HG02798 (cell line): ENCODE data around the gene C14orf132.

Experiments used
- ATAC-seq: cut with Tn5 transposase; IDR thresholded peaks from one replicate; pipeline ENCODE4 v1.9.1; 2021; ENCODE audit warnings: mild to moderate bottlenecking; ENCODE audit not compliant: unreplicated experiment, poor library complexity

The C14orf132 gene

GRCh38 chr14:96081224-96081623, 42.1 kb downstream of the C14orf132 start:
- no peak for ATAC-seq

DNA sequence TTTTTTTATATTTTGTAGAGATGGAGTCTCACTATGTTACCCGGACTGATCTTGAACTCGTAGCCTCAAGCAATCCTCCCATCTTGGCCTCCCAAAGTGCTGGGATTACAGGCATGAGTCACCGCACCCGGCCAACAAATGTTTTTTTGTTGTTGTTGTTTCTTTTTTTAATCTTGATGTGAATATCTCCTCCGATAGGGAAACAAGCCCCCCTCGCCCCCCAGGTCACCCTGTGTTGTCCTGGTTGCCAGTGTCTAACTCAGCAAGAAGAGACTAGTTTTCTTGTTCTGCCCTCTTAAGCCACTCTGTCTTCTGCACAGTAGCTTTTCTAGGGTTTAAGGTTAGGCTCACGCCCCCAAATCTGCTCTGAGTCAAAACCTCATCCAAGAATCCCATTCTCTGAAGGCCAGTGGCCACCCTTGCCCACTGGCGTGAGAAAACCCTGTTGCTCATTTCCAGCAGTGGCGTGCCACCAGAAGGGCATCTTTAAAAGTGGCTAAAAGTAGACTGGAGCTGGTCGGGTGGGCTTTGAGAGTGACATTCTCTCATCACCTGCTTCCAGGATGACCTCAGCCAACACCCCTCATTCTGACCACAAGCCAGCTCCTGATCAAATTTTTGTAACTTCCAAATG, 42.7 kb downstream of the C14orf132 start:
- no peak for ATAC-seq

DNA sequence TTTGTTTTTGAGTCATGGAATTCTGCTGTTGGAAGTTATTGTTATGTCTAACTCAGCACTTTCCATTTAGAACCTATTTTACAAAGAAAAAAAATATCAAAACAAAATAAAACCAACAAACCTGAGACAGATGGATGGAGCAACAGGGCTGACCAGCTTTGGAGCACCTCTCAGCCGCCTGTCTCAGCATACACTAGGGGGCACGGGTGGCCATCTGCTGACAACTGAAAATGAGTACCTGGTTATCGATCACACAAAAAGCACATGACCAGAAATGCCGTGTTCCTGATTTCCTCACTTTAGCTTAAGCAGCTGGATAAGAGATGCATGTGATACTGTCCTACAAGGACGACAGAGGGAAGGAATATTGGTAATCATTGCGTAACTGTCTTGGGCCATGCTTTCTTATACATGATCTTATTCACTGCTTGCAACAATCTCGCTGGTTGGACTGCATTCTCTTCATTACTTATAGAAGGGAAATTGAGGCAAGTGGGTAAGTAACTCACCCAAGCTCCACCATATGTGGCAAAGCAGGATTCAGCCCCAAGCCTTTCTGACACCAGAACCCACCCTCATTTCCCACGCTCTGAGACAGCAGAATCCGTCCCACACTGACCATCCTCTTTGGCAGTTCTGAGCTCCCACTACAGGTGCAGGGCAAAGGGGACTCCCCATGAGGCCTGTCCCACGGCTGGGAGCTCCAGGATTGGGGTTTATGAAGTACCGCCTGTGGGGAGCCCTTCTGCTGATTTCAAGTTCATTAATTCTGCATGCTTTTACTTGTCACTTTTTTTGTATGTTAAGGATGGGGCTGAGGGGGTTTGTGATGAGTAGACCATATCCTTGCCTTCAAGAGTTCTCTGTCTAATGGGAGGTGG, 43.5 kb downstream of the C14orf132 start:
- no peak for ATAC-seq

DNA sequence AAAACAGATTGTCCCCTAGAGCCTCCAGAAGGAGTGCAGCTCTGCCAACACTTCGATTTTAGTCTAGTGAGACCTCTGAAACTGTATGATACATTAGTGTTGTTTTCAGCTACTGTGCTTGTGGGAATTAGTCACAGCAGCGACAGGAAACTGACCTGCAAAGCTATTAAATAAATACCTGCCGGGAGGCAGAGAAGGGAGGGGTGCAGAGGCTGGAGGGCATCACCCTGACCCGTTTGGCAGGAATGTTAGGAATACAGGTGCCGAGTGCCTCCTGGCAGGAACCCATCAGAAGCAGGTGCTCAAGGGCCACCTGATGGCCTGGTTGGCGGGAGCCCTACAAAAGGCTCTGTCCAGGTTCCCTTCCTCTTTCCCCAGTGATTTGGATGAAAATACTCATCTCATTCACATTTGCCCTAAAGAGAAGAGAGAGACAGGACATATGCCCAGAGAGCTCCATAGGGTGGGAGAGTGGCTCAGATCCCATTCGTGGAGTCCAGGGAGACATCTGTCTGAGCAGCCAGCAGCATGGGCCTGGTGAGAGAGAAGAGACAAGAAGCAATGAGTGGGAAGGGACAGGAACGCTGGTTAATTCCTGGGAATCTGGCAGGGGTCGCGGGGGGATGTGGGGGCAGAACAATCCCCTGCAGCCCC, 44.6 kb downstream of the C14orf132 start:
- ATAC-seq: no peak

GRCh38 chr14:96084796-96085195, 45.6 kb downstream of the C14orf132 start:
- no peak for ATAC-seq

- ATAC-seq: no peak
These were observed 46.2 kb downstream of the C14orf132 start for GRCh38 chr14:96085369-96085768.

GRCh38 chr14:96086032-96086431, 46.9 kb downstream of the C14orf132 start:
- ATAC-seq: no peak

- no peak for ATAC-seq
These were observed 47.5 kb downstream of the C14orf132 start for GRCh38 chr14:96086574-96087077.

DNA sequence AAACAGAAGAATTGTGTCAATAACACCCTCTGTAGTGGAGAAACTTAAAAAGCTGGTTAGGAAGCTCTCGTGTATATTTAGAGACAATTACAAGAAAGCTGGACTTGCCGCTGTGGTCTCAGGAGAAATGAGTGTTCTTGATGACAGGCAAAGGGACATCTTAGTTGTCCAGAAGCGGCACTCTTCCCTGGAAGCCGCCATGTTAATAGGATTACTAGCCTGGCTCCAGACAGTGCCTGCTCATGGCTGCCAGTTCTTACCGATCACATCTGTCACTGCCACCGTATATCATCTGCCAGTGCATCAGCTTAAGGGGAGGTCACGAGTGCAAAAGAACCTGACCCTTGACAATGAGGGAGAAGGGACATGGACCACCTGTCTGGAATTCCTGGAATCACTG, 48.9 kb downstream of the C14orf132 start:
- ATAC-seq: no peak

- no peak for ATAC-seq
These were observed 49.3 kb downstream of the C14orf132 start for GRCh38 chr14:96088481-96088880.

DNA sequence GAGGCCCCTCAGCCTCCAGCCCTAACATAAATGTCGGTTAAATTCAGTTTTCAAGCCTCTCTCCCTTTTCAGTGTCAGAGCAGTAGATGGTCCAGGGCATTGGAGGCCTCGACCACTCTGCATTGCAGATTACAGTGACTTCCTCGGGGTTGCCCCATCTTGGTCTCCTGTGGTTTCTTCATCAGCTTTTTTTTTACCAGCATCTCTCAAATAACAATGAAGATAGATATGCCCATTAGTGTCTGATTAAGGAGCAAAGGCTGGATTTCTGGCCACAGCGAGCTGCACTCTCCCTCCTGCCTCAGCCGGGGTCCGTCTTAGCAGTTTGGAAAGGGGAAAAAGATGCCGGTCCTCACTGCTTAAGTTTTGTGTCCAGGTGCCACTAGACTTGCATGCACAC, 49.7 kb downstream of the C14orf132 start:
- no peak for ATAC-seq

GRCh38 chr14:96089401-96089800, 50.2 kb downstream of the C14orf132 start:
- ATAC-seq: no peak

DNA sequence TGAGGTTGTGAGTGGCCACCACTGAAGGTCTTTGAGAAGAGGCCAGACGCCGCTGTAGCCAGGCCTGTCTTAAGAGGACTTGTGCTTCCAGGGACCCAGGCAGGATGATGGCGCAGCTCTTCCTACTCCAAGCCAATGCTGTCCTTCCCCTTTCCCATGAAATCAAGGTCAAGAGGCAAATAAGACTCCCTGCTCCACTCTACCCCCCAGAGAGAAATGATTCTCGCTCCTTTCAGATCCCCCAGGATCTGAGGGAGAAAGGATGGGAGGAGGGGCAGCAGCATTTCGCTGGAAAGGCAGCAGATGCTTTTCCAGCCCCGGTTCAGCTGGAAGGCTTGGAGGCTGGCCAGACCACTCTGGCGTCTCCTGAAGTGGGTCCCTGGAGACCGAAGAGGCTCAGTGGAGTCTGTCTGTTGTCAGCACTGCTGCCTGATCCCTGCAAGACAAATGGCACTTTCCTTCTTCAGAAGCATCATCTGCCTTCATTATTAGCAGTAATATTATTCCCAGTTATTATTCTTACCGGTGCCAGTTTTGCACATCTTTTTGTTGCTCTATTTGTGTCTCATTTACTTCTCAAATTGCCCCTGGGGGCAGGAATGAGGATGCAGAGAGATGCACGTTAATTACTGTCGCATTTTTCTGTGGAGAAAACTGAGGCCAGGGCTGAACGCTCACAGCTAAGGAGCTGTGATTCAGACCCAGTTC, 51.4 kb downstream of the C14orf132 start:
- no peak for ATAC-seq

DNA sequence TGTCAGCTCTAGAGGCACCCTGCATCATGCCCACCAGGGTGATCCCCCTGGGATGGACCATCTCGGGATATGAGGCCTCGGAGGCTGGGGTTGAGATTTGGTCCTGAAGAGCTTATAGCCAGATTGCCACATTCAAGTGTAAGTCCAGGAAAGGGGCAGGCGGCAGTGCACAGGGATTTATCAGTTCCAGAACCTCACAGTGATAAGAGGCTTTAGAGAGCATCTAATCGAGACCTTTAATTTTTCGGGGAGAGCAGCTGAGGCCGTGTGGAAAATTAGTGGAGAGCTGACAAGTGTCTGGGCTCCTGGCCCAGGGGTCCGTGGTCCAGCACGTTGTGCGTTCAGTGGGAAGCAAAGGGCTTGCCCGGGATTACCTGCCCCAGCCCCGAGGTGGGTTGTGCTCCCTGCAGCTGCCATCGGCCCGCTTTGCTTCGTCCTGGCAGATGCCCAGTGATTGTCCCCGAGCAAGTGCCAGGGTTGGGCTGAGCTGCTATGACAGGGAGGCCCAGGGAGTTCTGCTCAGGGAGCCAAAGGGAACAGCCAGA, 52.1 kb downstream of the C14orf132 start:
- ATAC-seq: no peak

DNA sequence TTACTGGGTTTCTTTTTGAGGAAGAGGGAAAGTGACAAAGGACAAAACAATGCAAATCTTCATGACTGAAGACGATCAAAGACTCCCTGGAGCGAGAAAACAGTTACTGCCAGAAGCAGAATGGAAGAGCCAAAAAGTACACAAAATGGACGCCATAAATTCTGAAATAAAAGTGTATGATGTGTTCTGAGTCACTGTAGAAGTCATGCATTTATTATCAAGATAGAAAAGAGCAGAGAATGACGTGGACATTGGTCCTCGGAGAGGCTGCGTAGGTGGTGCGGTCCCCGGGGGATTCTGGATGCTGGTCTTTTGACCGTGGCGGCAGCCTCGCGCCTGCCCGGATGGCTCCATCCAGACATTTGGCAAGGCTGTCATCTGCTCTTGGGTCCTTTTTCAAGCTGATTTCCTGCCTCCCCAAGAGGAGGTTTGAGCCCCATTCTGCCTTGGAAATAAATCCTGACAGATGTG, 52.8 kb downstream of the C14orf132 start:
- no peak for ATAC-seq

- ATAC-seq: no peak
These were observed 53.8 kb downstream of the C14orf132 start for GRCh38 chr14:96092936-96093335.

GRCh38 chr14:96094211-96094610, 55.0 kb downstream of the C14orf132 start:
- ATAC-seq: no peak

GRCh38 chr14:96094656-96095055, 55.5 kb downstream of the C14orf132 start:
- ATAC-seq: no peak

DNA sequence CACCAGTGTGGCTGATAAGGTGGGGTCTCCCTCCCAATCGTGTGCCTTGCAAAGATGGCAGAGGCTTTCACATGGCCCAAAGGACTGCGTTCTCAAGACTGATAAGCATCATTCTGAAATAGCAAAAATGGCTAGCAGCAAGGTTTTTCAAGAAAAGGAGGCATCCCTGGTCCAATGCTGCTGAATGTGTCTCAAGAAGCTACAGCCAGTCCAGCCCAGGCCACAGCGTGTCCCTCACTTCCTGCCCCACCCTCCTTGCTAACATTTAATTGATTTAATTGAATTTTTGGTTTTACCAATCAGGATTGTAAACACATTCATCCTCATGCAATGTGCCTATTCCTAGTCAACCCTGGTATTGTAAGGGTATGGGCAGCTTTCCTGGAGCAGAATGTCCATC, 55.9 kb downstream of the C14orf132 start:
- ATAC-seq: no peak
